Kidney tubule cell (primary cell): ENCODE measurements around the gene TCP11L2.
A peak's percentile ranks its signal among the peaks of the same experiment; 100 is the strongest.
"Not testable (repeated sequence)": the region's sequence is repeated elsewhere in the genome, so short reads cannot be mapped to it uniquely, and the experiment has no call there.

Source experiments
- DNase-seq: peaks from one replicate; pipeline ENCODE4 v3.0.0-alpha.2; 2018; ENCODE audit warnings: low spot score

Gene TCP11L2

DNA sequence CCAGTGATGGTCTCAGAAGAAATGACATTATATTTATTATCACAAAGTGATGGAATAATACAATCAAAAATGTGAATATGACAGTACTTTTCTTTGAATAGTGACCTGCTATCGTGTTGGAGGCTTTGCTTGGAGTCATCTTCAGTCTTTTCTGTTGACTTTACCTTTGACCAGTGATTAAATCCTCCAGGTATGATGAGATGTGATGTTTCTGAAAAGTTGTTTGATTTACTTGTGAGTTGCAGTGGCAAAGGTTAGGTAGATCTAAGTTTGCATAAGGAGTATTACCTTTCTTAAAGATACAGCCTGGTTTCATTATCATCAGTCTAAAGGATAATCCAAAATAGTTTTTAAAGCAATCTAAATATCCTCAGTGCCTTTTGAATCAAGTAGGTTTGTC, 4.6 kb downstream of the TCP11L2 start:
- no peak for DNase-seq

DNA sequence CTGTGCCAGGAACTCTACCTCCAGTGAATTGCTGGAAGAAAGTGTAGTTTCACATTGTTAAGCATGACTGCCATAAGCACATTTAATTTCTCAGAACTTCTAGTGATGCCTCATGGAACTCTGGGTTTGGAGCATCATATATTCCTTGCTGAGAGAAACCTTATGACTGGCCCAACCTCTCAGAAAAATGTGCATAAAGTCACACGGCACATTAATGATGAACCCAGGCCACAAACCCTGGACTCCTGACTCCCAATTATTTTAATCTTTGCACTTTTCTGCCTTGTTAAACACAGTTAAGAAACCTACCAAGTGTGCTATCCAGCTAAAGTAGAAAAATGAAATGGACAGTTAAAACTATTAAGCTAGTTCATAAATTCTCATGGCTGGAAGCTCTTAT, 5.6 kb downstream of the TCP11L2 start:
- DNase-seq: peak; percentile 19

DNA sequence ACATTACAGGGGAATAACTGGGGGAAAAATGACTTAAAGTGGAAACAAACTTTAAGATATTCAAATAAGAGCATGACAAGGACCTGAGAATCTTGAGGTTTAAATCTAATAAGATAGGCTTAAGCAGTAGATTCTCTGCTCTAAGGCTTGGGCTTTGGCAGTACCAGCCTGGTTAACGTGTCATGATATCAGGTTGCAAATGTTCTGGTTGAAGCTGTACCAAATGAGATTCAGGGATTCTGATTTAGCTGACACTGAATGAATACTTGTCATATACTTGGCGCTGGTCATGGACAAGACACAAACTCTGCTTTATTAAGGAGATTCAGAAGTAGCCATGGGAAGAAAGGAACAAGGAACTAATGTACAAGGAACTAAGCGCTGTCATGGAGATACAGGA, 6.1 kb downstream of the TCP11L2 start:
- peak; percentile 17 for DNase-seq

DNA sequence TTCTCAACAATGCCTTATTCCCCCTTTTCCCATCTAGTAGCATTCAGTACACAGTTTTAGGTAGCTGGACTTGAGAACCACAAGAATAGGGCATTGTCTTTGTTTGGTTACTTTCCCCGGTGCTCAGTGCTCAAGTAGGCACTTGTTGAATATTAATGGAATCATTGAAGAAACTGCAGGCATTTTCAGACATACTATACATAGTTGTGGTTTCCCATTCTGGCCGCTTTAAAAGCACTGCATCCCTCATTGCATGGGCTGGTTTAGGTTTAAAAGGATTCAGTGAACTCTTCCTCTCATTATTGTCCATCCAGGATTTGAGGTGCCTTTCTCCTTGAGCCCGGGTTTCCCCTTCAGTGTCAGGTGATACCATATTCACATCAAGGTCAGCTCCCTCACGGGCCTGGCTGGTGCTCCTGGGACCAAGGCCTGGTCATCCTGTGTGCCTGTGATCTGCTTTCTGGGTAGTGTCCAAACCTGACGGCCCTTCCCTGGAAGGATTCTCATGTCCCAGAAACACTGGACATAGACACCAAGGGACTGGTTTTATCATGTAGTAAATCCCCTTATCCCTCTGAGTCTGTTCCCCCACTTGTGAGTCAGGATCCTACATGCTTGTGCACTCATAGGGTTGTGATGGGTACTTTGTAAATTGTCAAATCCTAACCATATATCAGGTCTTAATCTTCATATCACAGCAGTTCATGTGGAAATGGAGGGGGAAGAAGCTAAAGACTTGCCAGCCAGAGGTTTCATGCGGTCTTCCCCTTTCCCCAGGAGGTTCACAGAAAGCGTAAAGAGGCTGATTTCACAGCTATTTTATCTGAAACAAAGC, 7.4 kb downstream of the TCP11L2 start:
- peak; percentile 90 for DNase-seq

DNA sequence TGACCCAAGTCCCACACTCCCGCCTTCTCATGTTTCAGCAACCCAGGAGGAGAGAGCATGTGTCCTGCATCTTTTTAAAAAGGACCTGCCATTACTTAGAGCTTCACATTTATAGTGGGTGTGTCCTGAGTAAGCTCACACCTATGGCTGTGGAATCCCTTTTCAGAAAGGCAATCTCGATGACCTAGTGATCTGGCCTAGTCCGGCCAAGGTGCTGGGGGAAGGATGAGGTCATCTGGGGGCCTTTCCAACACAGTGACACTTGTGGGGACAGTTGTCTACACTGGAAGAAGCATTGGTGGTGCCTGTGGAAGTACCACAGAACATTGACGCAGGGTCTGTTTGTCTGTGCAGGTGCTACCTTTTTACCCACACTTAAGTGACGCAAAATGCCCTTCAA, 8.2 kb downstream of the TCP11L2 start:
- no peak for DNase-seq

DNA sequence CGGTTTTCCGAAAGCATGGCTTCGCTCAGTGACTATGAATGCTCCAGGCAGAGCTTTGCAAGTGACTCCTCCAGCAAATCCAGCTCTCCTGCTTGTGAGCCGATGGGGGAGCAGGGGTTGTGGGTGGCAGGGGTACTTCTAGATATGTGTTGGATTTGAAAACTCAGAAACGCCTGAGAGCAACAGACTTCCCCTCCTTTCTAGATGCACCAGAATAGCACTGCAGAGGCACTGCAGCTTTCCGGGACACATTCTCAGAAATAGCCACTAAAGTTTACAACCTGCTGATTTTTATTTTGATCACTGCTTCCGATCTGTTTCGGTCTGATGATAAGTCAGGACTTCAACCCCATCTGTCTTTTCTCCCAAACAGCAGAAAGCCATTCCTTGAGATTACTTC, 8.6 kb downstream of the TCP11L2 start:
- DNase-seq: no peak

DNA sequence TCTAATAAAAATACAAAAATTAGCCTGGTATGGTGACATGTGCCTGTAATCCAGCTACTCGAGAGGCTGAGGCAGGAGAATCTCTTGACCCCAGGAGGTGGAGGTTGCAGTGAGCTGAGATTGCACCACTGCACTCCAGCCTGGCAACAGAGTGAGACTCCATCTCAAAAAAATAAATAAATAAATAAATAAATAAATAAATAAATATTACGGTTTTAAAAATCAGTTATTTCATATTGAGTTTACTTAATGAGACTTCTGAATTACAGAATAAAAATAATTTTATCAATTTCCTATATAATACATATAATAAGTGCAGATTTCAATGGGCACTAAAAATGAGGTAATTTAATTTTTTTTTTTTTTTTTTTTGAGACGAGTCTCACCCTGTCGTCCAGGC, 10.9 kb downstream of the TCP11L2 start:
- not testable (repeated sequence) for DNase-seq

DNA sequence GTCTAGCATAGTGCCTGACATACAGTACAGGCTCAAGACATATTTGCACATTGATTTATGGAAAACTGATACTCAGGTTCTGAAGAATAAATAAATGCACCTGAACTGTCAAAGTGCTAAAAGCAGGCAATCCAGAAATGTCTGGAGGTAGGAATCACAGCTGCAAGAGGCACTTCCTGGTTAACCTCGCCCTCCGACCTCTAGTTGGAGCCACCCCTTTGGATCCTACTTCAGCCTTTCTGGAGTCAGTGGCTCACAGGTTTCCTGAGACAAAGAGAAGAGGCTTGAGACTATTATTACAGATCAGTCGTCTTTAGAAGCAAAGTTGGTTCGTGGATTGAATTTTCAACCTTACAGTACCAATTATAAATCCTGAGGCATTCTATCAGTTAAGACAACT, 13.0 kb downstream of the TCP11L2 start:
- DNase-seq: no peak

DNA sequence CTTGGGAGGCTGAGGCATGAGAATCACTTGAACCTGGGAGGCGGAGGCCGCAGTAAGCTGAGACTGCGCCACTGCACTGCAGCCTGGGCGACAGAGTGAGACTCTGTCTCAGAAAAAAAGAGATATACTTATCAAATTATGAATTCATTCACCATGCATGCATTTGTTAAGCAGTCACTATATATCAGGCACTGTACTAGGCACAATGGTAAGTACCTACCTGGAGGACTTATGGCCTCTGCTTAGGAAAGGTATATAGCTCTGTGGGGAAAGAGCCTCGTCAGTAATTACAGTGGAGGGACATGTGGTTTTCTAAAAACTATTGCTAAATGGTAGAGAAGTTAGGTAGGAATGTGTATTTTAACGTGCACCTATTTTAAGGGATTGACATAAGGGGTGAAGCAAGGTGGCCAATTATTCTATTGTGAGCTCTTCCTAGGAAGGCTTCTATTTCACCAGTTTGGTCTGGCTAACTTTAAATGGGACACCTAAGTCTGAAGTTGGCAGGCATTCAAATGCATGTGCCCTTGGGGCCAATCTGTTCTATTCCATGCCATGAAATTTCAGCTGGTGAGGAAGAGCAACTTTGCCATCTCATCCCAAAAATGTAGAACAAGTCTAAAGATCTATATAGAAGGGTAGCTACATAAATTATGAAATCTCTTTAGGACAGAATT, 15.0 kb downstream of the TCP11L2 start:
- no peak for DNase-seq

DNA sequence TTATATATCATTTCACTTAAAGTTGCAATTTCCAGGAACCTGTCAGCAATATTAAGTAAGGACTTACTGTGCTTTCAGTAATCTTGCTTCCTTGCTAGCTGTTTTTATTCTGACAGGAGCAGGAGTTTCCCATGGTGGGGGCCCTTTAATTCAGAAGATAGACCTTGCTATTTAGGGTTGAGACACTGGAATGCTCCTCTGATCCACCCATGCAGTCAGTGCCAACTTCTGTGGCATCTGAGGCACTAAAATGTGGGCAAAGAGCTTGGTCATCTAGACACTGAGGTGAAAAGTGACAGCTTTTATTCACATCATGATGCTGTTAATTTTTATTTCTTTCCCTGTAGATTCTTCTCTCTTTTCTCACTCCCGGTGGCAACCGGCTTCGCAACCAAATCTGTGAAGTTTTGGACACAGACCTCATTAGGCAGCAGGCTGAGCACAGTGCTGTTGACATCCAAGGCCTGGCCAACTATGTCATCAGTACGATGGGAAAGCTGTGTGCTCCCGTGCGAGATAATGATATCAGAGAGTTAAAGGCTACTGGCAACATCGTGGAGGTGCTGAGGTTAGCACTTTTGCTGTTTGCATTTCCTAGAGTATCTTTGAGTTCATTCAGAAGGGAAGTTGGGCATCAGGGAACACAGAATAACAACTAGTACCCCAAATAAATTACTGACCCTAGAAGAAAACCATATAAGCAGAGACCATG, 18.8 kb downstream of the TCP11L2 start:
- DNase-seq: no peak

DNA sequence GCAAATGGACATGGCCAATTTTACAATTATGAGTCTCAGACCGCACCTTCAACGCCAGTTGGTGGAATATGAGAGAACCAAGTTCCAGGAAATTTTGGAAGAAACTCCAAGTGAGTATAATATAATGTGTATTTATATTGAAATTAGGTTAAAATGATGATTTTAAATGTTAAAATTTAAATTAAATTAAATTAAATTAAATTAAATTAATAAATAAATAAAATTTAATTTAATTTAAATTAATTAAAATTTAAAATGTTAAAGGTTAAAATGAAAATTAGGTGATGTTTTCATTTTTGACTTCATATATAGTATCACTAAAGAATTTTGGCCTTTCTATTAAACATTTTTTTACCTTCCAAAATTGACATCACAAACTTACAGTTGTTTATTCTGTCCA, 21.0 kb downstream of the TCP11L2 start:
- no peak for DNase-seq

DNA sequence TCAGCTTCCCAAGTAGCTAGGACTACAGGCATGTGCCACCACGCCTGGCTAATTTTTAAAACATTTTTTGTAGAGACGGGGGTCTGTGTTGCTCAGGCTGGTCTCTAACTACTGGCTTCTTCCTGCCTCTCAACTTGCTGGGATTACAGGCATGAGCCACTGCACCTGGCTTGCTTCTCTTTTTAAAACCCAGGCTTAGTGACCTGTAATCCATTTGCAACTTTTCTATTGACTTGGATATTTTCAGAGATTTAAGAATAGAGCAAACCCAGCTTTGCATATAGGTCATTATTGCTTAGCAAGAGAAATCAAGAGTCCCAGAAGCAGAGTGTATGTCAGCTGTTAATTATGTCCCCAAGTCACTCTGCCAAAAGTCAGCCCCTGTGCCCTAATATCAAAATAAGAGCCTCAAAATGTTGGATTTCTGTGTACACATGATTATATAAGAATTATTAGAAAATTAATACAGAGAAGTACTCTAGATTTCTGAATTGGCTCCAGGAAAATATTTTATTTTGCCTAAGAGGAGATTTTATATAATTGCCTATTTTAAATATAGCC, 24.9 kb downstream of the TCP11L2 start:
- no peak for DNase-seq

DNA sequence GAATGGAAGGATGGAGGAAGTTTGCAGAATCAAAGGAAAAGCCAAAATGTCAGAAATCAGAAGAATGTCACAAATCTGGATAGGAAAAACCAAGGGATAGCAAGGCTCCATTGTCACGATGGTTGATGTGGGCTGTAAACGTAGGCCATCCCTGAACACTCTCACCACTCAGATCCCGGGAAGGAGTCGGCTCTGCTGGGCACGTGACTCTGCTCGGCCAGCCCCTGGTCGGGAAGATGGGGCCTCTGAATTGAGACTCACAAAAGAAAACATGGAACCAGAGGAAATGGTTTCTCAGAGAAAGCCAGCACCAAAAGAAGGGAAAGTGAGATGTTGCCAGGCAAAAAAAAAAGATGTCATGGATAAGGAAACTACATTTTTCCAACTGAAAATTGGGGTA, 26.2 kb downstream of the TCP11L2 start:
- DNase-seq: no peak

DNA sequence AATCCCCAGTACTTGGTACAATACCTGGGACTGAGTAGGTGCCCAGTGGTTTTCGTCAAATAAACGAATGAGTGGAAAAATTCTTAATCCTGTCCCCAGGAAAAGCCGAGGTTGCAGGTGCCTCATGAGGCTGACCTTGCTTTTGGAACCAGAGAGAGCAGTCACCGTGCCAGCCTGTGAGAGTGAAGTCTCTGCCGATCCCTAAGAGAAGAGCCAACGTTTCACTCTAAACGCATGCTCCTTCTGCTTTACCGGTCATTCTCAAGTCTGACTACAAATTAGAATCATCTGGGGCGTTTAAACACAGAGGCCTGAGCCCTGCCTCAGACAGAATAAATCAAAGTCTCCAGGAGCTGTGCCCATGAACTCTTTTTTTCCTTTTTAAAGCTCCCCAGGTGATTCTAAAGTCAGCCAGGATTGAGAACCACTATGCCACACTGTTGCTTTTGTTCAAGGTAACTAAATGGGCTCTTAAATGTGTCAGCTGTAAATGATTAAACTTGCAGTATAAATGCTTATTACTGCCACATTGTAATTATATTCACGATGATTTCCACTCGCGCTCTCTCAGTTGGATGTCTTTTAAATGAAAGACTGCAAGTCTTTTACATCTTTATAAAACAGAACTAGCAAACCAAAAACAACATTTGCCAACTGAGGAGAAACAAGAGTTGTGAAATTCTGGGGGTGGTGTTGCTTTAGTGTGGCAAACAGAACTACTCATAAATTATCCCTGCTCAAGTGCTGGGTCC, 26.9 kb downstream of the TCP11L2 start:
- peak; percentile 23 for DNase-seq

DNA sequence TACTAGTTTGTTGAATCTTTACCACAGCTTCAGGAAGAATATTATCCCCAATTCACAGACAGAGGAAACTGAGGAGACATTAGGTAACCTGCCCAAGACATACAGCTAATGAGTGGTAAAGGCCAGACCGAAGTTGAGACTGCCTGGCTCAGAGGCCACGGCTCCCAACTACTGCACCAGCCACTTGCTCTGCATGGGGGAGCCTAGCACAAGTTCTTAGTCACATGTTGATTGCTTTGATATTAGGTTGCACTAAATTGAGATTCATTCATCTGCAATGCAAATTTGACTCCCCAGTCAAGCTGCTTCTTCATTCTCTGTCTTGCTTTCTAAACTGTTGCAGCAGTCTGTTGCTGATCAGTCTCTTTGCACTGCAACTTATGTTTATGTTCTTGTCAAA, 29.1 kb downstream of the TCP11L2 start:
- no peak for DNase-seq

DNA sequence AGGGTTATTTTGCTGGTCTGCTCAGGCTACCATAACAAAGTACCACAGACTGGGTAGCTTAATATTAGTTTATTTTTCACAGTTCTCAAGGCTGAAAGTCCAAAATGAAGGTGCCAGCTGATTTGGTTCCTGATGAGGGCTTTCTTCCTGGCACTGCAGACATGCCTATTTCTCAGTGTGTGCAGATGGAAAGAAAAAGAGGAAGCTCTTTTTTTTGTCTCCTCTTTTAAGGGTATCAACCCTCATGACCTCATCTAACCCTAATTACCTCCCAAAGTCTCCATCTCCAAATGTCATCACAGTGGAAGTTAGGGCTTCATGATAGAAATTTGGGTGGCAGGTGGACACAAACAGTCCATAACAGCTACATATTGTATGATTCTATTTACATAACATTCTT, 30.0 kb downstream of the TCP11L2 start:
- no peak for DNase-seq

DNA sequence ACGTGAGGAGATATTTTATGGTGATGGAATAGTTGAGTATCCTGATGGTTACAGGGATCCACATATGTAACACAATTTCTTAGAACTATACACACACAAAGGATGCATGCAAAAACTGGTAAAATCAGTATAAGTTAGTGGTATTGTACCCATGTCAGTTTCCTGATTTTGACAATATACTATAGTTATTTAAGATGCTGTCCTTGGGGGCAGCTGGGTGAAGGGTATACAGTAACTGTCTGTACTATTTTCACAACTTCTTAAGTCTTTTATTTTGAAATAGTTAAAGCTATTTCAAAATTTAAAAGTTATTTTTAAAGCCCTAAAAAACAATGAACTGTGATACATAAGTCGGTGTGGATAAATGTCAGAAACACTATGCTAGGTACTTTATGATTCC, 30.5 kb downstream of the TCP11L2 start:
- DNase-seq: no peak

DNA sequence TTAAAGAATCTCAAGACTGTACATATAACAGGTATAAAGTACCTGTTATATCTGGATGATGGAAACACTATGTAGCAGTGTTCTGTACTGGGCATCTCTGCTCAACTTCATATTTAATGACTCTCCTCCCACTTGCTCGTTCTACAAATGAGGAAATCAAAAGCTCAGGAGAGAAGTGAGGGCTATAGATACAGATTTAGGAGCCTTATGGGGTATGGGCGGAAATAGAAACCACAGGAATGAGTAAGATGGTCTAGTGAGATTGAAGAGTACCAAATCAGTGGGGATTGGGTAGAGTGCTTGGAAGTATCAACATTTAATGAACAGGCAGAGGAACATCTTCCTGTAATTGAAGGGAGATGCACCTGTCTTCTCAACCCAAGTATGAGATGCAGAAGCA, 31.2 kb downstream of the TCP11L2 start:
- DNase-seq: no peak

DNA sequence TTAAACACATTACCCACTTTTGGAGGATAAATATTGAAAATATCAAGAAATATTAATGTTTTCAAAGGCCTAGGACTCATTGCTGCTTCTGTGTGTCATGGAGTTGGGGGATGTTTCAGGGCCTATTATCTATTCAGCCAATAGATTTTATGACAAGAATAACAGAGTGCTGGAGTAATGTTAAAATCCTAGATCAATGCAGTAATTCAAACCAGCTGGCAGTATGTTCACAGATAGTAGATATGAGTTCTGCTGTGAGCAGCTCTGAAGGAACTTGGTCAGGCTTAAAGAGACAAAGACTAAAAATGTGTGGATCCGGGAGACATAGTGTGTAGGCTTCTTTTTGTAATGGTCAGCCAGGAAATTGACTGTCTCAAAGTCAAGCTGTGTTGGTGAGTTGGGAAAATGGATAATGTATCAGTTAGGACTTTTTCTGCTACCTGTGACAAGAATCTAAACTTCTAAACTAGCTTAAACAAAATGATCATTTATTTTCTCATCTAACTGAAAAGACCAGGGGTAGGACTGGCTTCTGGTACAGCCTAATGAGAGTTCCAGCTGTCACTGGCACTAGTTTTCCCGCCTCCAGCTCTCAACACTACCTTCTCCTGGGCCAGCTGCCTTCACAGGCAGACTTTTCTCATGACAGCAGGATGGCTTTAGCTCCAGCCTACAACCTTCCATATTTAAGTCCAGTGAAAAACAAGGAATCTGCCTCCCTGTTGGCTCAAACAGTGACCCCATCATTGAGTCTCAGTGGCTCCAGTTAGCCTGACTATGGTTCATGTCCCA, 38.7 kb downstream of the TCP11L2 start:
- no peak for DNase-seq

DNA sequence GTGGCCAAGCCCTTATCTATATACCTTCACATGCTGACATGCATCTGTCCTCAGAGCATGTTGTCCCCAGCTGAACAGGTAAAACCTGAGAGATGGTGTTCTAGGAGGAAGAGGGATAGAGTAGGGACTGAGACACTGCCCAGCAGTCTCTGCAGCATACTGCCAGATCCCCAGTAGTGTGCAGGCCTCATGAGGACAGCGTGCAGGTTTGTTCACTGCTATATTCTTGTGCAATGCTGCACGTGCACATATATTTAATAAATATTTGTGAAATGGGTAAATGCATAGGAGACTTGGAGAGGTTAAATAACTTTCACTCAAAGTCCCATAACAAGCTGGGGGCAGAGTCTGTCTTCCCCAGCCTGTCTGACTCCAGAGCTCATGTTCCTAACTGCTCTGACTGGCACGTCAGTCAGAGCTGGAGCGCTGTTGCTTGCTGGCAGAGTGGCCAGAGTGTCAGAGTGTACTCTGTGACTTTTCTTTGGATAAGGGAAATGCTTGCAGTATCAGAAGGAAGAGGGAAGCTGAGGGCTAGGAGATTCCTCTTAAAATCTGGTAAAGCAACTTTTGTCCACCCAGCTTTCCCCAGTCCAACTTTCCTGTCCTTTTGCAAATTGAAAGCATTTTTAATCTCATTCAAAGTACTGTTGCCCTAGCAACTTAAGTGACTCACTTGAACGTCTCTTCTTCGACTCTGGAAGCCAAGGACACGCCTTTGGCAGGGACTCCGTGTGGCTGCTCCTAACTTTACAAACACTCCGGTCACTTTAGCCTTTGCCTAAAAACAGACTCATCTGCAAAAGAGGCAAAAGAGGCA, 40.1 kb downstream of the TCP11L2 start:
- DNase-seq: peak; percentile 60

DNA sequence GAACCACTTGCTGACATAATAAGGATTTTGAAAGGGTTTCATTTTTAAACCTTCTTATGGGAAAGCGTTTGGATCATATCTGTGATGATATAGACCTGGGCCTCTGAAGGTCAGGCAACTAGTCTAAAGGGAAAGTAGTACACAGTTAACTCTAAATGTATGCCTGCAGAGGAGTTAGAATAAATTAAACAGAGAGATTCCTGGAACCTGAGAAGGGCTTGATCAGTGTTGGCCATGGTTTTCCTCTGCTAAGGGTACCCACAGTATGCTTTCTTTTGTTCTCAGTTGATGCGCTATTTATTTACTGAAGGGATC, 40.6 kb downstream of the TCP11L2 start:
- no peak for DNase-seq
